HUES64 (cell line): ENCODE results near the gene CHRNA10.

ENCODE experiments used
- H3K27ac ChIP-seq: 2 replicates; pipeline ENCODE4 v1.7.0; 2013; ENCODE audit warnings: low read depth, low read length, inconsistent platforms
- H3K27me3 ChIP-seq: 2 replicates; pipeline ENCODE4 v1.6.1; 2013; ENCODE audit warnings: mild to moderate bottlenecking, low read length; ENCODE audit not compliant: insufficient read depth
- H3K36me3 ChIP-seq: 2 replicates; pipeline ENCODE4 v1.6.1; 2013; ENCODE audit warnings: mild to moderate bottlenecking, low read length; ENCODE audit not compliant: insufficient read depth
- H3K4me1 ChIP-seq: 2 replicates; pipeline ENCODE4 v1.6.1; 2013; ENCODE audit warnings: mild to moderate bottlenecking, low read length, moderate library complexity; ENCODE audit not compliant: insufficient read depth
- H3K4me3 ChIP-seq: 2 replicates; pipeline ENCODE4 v1.5.1; 2013; ENCODE audit warnings: mild to moderate bottlenecking, low read length, moderate library complexity
- H3K9ac ChIP-seq: 2 replicates; pipeline ENCODE4 v1.6.1; 2013; ENCODE audit warnings: mild to moderate bottlenecking, low read depth, low read length
- H3K9me3 ChIP-seq: 2 replicates; pipeline ENCODE4 v1.6.1; 2013; ENCODE audit warnings: low read depth, low read length; ENCODE audit not compliant: insufficient read depth
- WGBS: fragments of 150-250, 120-280 bp; methylation state at CpG from one replicate; pipeline ENCODE4 v1.1.7; 2013; ENCODE audit warnings: missing lambda C conversion rate; 5-methylcytosine and 5-hydroxymethylcytosine counted together

The CHRNA10 gene

GRCh38 chr11:3684129-3684818, 13.1 kb upstream of the CHRNA10 start:
- Histone ChIP-seq H3K27me3 (no peaks in the 10 kb centered on the region), H3K27ac (no peak overlapping the region), H3K36me3 (peaks cover 92% of the 10 kb centered on the region), H3K9ac (no peak overlapping the region), H3K4me1 (no peaks in the 10 kb centered on the region), H3K9me3 (no peaks in the 10 kb centered on the region), H3K4me3 (no peak overlapping the region)
- 94% methylated on average over 9 of the region's 12 CpGs for WGBS

GRCh38 chr11:3683039-3683438, 11.9 kb upstream of the CHRNA10 start:
- Histone ChIP-seq H3K4me3 (no peak overlapping the region), H3K27ac (no peak overlapping the region), H3K4me1 (no peaks in the 10 kb centered on the region), H3K27me3 (no peaks in the 10 kb centered on the region), H3K9me3 (no peaks in the 10 kb centered on the region), H3K36me3 (peaks cover 99% of the 10 kb centered on the region), H3K9ac (no peak overlapping the region)
- 96% methylated on average over 9 of the region's 9 CpGs for WGBS

GRCh38 chr11:3679077-3679476, 7.9 kb upstream of the CHRNA10 start:
- no peak overlapping the region for H3K27ac ChIP-seq
- H3K27me3 ChIP-seq, result no peaks in the 10 kb centered on the region
- H3K9me3 ChIP-seq, result no peaks in the 10 kb centered on the region
- H3K4me1 ChIP-seq, result no peaks in the 10 kb centered on the region
- peaks cover 99% of the 10 kb centered on the region for H3K36me3 ChIP-seq
- H3K9ac ChIP-seq, result no peak overlapping the region
- H3K4me3 ChIP-seq, result no peak overlapping the region
- WGBS, result 95% methylated on average over 3 of the region's 3 CpGs

GRCh38 chr11:3675971-3676370, 4.8 kb upstream of the CHRNA10 start:
- H3K9me3 ChIP-seq, result no peaks in the 10 kb centered on the region
- H3K9ac ChIP-seq, result no peak overlapping the region
- H3K27ac ChIP-seq, result no peak overlapping the region
- H3K4me1 ChIP-seq, result no peaks in the 10 kb centered on the region
- WGBS, result 96% methylated on average over 11 of the region's 11 CpGs
- H3K36me3 ChIP-seq, result peaks cover 96% of the 10 kb centered on the region
- no peak overlapping the region for H3K4me3 ChIP-seq
- H3K27me3 ChIP-seq, result no peaks in the 10 kb centered on the region

- Histone ChIP-seq H3K36me3 (peaks cover 80% of the 10 kb centered on the region), H3K4me1 (no peaks in the 10 kb centered on the region), H3K27ac (no peak overlapping the region), H3K9me3 (no peaks in the 10 kb centered on the region), H3K27me3 (no peaks in the 10 kb centered on the region), H3K4me3 (no peak overlapping the region), H3K9ac (no peak overlapping the region)
- WGBS, result 93% methylated on average over 1 of the region's 1 CpG
These were observed 3.0 kb upstream of the CHRNA10 start for GRCh38 chr11:3674189-3674588.

GRCh38 chr11:3669742-3670183, 1.4 kb downstream of the CHRNA10 start:
- Histone ChIP-seq H3K9ac (no peak overlapping the region), H3K4me3 (no peak overlapping the region), H3K27ac (no peak overlapping the region), H3K36me3 (peaks cover 46% of the 10 kb centered on the region), H3K4me1 (no peaks in the 10 kb centered on the region), H3K9me3 (no peaks in the 10 kb centered on the region), H3K27me3 (no peaks in the 10 kb centered on the region)
- WGBS, result 95% methylated on average over 5 of the region's 5 CpGs

GRCh38 chr11:3669128-3669527, 2.1 kb downstream of the CHRNA10 start:
- Histone ChIP-seq H3K9me3 (no peaks in the 10 kb centered on the region), H3K27ac (no peak overlapping the region), H3K27me3 (no peaks in the 10 kb centered on the region), H3K9ac (no peak overlapping the region), H3K4me1 (no peaks in the 10 kb centered on the region), H3K36me3 (peaks cover 39% of the 10 kb centered on the region), H3K4me3 (no peak overlapping the region)
- 95% methylated on average over 7 of the region's 7 CpGs for WGBS

- H3K4me1 ChIP-seq, result no peaks in the 10 kb centered on the region
- no peak overlapping the region for H3K27ac ChIP-seq
- H3K36me3 ChIP-seq, result peaks cover 24% of the 10 kb centered on the region
- WGBS, result 96% methylated on average over 89 of the region's 89 CpGs
- H3K9me3 ChIP-seq, result no peaks in the 10 kb centered on the region
- H3K27me3 ChIP-seq, result no peaks in the 10 kb centered on the region
- no peak overlapping the region for H3K4me3 ChIP-seq
- H3K9ac ChIP-seq, result no peak overlapping the region
These were observed 3.8 kb downstream of the CHRNA10 start for GRCh38 chr11:3667149-3668035.

- H3K27ac ChIP-seq, result no peak overlapping the region
- no peaks in the 10 kb centered on the region for H3K27me3 ChIP-seq
- no peak overlapping the region for H3K9ac ChIP-seq
- H3K4me1 ChIP-seq, result no peaks in the 10 kb centered on the region
- H3K36me3 ChIP-seq, result peaks cover 13% of the 10 kb centered on the region; the same call in 1 of the 2 replicates
- WGBS, result 96% methylated on average over 17 of the region's 17 CpGs
- no peak overlapping the region for H3K4me3 ChIP-seq
- no peaks in the 10 kb centered on the region for H3K9me3 ChIP-seq
These were observed 5.1 kb downstream of the CHRNA10 start for GRCh38 chr11:3666023-3666530.

GRCh38 chr11:3665336-3666022, 5.7 kb downstream of the CHRNA10 start:
- Histone ChIP-seq H3K9me3 (no peaks in the 10 kb centered on the region), H3K27ac (no peak overlapping the region), H3K4me1 (no peaks in the 10 kb centered on the region), H3K4me3 (no peak overlapping the region), H3K36me3 (peaks cover 12% of the 10 kb centered on the region; the same call in 1 of the 2 replicates), H3K9ac (no peak overlapping the region), H3K27me3 (no peaks in the 10 kb centered on the region)
- 92% methylated on average over 6 of the region's 6 CpGs for WGBS
